ENCODE results near the gene MAPK1.
"Not testable (repeated sequence)": the region's sequence is repeated elsewhere in the genome, so short reads cannot be mapped to it uniquely, and the experiment has no call there.

DNA sequence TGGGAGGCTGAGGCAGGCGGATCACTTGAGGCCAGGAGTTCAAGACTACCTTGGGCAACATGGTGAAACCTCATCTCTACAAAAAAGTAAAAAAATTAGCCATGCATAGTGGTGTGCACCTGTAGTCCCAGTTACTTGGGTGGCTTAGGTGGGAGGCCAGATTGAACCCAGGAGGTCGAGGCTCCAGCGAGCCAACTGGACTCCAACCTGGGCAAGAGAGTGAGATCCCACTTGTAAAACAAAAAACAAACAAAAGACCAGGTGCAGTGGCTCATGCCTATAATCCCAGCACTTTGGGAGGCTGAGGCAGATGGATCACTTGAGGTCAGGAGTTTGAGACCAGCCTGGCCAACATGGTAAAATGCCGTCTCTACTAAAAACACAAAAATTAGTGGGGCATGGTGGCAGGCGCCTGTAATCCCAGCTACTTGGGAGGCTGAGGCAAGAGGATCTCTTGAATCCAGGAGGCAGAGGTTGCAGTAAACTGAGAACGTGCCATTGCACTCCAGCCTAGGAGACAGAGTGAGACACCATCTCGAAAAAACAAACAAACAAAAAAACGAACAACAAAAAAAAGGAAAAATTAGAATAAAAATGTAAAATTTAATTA is 46.7 kb upstream of the MAPK1 start:
- TF ChIP-seq, protein P1, sequence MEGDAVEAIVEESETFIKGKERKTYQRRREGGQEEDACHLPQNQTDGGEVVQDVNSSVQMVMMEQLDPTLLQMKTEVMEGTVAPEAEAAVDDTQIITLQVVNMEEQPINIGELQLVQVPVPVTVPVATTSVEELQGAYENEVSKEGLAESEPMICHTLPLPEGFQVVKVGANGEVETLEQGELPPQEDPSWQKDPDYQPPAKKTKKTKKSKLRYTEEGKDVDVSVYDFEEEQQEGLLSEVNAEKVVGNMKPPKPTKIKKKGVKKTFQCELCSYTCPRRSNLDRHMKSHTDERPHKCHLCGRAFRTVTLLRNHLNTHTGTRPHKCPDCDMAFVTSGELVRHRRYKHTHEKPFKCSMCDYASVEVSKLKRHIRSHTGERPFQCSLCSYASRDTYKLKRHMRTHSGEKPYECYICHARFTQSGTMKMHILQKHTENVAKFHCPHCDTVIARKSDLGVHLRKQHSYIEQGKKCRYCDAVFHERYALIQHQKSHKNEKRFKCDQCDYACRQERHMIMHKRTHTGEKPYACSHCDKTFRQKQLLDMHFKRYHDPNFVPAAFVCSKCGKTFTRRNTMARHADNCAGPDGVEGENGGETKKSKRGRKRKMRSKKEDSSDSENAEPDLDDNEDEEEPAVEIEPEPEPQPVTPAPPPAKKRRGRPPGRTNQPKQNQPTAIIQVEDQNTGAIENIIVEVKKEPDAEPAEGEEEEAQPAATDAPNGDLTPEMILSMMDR (IDR thresholded peaks at IDR 0.05; ENCODE audit: low read length): not testable (repeated sequence)
- TF ChIP-seq EZH2 (optimal IDR thresholded peaks at IDR 0.05; ENCODE audit: low read depth, low read length): not testable (repeated sequence)

Data from MM.1S (cell line).